HG03139 (cell line): ENCODE results near the gene SLC1A7.

Experiments
- ATAC-seq: cut with Tn5 transposase; IDR thresholded peaks from one replicate; pipeline ENCODE4 v1.9.1; 2021; ENCODE audit not compliant: unreplicated experiment

Gene SLC1A7

DNA sequence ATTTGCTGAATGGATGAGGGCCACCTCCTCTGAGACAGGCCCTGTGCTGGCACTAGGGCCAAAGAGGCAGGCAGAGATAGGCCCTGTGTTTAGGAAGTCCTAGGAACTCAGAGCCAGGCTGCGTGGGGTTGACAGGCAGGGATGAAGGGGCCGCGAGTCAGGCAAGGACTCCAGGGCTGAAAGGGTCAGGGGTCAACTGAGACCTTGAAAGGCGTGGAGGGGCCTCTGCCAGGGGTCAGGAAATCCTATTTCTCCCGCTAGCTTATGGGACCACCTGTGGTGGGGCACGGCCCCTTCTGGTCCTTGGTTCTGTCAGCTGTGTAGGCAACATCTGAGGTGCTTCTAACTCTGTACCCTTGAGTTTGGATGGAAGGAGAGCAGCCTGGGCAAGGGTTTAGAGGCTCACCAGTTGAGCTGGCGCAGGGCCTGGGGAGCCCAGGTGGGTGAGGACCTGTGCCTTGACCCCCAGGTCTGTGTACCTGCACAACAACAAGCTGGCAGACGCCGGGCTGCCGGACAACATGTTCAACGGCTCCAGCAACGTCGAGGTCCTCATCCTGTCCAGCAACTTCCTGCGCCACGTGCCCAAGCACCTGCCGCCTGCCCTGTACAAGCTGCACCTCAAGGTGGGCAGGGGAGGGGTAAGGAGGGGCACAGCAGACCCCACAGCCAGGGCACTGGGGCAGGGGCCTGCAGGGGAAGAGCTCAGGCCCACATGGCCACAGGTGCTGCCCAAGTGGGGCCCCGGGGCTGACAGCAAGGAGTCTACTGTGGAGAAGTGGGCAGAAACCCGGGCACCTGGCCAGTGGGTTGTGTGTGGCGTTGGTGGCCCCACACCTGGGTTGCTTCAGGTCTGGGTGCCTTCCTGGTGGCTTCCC lies 65.5 kb downstream of the SLC1A7 start:
- no peak for ATAC-seq

DNA sequence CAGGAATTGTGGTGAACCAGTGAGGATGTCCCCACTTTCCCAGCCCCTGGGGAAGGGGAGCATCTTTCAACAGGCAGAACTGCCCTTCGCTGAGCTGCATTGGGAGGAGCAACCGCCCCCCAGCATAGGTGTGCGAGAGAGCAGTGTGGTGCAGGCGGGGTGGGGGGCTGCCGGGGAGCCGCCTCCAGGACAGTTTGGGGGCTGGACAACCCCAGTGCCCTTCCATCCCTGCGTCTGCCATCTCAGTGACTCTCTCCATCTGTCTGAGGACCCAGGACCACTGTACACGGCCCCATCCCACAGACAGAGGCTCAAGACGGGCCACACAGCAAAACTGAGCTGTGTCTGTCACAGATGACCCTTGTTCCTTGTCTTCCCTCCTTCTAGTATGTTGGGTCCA lies 66.3 kb downstream of the SLC1A7 start:
- ATAC-seq = no peak

DNA sequence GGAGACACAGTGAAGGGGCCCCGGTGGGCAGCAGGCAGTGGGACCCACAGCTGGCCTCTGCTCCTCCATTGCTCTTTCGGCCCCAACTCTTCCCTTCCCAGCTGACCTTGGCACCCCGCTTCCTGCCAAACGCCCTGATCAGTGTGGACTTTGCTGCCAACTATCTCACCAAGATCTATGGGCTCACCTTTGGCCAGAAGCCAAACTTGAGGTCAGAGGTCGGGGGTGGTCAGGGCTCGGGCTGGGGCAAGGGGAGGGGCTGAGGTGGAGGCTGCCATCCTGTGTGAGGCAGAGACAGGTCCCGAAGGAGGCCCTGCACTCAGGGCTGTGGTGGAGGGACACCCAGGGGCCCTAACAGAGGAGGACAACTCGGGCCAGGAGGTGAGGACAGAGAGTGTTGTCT lies 66.7 kb downstream of the SLC1A7 start:
- ATAC-seq = no peak

DNA sequence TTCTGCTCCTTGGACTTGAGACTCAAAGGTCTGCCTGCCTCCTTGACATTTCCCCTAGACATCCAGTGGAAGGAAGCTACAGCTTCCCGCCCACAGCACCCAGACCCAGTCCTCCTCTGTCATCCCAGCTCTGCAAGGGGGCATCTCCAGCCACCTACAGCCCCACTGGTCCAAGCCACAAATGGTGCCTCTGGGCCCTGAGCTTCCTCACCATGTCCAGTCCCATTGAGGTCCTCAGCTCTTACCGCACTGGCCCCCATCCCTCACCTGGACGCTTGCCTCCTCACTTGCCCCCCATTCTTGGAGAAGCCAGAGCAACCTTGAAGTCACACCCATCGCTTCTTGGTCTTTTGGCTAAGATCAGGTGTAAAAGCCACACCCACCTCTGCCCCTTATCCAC lies 67.2 kb downstream of the SLC1A7 start:
- no peak for ATAC-seq

DNA sequence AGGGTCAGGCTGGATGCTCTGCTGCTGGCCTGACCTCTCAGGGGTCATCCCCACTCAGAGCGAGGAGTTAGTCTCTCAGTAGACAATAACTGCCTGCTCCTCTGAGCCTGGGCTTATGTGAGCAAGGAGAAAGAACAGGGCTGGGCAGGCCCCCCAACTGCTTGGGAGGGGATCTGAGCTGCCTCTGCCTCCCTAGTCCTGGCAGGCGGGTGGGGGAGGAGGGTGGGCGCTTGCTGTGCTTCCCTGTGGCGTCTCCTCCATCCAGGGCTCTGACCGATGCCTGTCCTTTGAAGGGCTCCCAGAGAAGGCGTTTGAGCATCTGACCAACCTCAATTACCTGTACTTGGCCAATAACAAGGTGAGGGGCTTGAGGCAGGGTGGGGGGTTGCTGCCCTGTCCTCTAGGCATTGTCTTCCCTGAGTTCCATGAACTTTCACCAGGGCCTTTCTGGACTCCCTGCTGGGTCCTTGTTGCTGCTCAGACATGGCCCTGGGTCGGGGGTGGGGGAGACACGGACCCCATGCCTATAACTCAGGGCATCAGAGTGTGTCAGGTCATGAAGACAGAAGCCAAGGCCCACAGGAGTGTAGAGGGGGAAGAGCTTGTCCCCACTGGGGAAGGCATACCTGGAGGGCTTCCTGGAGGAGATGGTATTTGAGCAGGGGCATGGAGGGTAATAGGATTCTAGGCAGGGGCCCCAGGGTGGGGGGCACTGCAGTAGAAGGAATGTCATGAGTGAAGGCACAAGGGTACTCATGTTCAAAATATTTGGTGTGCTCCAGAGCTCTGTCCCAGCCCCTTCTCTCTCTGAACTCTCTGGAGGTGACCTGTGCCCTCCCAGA lies 67.9 kb downstream of the SLC1A7 start:
- ATAC-seq = no peak

DNA sequence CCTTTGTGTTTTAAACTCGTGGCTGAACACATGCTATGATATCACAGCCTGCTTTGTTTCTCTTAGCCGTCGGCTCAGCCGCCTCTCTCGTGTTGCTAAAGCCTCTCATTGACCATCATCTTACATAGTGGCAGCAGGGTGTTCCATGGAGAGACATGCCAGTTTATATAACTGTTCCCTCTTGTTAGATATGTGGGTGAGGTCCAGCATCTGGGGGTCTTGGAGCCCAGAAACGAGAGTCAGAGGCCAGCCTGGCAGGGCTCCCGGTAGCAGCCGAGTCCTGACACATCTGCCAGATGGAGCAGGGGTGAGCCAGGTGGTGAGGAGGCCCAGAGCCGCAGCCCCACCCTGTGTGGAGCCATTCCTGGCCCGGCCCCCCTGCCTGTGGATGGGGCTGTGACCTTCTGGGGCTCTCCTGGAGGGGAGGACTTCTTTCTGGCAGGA lies 68.5 kb downstream of the SLC1A7 start:
- no peak for ATAC-seq

DNA sequence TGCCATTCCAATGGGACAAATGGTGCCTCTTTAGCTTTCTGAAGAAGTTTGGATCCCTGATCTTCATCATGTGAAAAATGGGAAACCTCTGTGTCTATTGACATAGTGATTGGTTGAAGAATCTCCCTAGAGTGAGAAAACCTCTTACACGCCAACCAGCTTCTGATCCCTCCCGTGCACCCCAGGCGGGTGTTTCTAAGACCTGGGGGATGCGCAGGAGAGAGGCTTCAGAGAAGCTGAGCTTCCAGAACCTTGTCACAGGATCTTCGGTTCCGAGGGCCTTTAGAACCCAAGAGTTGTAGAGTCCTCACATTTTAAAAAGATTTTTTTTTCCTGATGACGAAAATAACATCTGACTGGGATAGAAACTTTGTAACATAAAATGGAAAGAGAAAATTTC lies 69.2 kb downstream of the SLC1A7 start:
- ATAC-seq = no peak

DNA sequence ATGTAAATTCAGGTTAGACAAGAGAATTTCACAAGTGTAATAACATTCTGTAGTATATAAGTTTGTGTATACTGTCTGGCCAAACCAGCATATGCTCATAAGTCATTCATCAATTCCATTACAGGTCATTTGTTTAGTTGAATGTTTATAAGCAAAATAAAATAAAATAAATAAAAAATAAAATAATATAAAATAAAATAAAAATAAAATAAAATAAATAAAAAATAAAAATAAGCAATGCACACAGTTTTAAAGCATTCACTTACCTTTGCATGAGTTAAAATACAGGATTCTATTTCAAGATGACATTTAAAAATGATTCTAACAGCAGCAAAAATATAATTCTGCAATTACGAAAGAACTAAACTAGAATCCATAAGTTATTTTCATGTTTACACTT lies 70.5 kb downstream of the SLC1A7 start:
- ATAC-seq = no peak

DNA sequence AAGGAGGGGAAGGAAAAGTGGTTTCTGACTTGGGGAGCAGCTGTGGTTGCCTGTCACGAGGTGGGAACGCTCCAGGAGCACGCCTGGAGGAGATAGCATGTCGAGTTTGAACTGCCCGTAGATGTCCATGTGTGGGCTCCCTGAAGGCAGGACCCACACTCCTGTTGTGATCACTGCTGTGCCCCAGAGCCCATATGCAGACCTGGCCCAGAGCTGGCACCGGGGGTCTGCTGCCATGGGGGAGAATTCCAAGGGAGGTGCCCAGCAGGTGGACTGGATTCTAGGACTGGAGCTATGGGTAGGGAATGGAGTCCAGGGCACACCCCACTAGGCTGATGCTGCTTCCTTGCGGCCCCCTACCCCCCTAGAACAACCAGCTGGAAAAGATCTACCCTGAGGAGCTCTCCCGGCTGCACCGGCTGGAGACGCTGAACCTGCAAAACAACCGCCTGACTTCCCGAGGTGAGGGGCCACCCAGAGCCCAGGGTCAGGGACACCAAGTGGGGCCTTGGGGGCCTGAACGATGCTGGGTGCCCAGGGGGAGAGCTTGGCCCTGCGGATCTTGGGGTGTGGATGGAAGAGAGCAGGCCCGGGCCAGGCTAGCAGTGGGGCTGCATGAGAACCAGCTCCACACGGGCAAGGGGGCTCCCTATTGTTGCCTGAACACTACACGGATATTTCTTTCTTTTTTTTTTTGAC lies 71.1 kb downstream of the SLC1A7 start:
- ATAC-seq = no peak

DNA sequence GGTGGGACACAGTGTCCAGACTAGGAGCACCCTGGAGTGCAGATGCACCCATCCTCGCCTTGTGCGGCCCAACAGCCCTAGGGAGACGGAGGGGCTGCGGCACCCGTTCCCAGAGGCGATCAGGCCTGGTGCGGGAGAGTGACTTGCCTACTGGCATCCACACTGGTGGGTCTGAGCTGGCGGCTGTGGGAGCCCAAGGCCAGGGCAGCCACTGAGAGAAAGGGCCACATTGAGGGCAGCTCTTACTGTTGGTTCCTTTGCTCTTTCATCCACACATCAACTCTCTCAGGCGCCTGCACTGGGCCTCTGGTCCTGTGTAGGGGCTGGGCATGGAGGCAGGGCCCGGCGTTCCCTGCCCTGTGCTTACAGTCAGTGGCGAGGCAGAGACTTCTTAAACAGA lies 71.8 kb downstream of the SLC1A7 start:
- no peak for ATAC-seq

DNA sequence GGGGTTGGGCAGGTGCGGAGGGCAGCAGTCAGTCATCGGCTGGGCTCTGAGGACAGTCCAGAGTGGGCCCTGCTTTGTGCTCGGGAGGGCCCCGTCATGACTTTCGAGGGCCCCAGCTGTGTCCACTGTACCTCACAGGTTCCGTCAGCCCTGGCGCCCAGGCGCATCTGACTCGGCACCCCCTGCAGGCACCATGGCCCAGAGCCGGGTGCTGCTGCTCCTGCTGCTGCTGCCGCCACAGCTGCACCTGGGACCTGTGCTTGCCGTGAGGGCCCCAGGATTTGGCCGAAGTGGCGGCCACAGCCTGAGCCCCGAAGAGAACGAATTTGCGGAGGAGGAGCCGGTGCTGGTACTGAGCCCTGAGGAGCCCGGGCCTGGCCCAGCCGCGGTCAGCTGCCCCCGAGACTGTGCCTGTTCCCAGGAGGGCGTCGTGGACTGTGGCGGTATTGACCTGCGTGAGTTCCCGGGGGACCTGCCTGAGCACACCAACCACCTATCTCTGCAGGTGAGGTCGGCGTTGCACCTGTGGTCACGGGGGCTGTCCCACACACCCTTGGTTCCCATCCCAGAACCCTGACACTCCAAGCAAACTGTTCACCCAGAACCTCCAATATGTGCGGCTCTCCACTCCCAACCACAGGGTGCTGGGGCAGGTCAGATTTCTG lies 72.6 kb downstream of the SLC1A7 start:
- ATAC-seq = no peak

DNA sequence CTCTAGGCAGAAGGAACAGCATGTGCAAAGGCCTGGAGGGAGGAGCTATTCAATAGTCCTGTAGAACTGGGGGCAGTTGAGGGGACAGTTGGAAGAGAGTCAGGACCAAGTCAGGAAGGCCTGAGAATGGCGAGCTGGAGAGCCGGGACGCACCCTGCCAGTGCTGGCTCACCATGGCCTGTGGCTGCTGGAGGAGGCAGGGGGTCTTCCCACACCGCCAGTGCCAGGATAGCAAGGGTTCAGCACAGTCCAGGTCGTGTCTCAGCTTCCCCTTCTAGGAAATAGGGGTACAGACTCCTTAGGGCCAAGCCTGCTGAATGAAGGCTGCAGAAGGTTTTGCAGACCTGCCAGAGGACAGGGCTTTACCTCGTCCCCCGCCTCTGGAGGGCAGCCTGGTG lies 73.2 kb downstream of the SLC1A7 start:
- no peak for ATAC-seq

DNA sequence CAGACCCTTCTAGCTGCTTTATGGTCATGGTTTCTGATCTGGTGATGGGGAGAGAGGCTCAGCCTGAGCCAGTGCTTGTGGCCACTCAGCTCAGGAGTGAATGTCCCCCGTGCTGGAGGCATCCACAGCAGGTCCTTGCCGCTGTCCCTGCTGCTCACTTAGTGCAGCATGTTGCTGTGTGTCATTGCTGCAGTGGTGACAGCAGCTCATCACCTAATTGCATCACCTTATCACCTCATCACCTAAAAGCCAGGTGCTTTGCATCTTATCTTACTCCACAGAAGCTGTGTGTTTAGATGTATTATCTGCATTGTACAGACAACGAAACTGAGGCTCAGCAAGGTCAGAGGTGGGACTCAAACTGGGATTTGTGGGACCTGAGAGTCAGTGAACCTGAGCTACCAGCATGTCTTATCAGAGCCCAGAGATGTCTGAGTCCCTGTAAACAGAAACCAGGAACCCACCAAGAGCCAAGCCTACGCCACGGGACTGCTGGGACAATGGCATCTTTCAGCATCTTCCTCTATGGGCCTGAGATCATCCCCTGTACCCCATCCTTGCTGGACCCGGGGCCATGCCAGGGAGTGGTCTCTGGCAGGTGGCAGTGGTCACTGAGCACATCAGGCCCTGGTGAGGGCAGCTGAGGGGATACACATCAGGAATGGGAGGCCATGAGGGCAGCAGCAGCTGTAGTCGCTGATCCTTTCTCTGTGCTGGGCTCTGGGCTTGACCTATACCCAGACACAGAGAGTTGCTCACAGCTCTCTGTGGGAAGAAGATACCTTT lies 73.9 kb downstream of the SLC1A7 start:
- no peak for ATAC-seq

DNA sequence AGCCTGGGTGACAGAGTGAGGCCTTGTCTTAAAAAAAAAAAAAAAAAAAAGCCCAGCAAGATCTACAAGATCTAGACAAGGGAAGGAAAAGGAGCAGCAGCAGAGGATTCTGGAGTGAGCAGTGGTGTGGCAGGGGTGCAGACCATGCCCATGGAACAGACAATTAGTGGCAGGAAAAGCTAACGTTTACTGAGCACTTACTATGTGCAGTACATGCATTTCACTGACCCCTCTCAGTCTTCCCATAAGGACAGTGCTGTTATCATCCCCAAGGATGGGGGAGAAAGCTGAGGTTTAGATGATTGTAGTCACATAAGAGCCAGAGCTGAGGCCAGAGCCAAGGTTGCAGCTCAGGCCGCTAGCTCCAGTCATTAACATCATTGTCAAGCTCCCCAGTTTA lies 74.6 kb downstream of the SLC1A7 start:
- no peak for ATAC-seq

DNA sequence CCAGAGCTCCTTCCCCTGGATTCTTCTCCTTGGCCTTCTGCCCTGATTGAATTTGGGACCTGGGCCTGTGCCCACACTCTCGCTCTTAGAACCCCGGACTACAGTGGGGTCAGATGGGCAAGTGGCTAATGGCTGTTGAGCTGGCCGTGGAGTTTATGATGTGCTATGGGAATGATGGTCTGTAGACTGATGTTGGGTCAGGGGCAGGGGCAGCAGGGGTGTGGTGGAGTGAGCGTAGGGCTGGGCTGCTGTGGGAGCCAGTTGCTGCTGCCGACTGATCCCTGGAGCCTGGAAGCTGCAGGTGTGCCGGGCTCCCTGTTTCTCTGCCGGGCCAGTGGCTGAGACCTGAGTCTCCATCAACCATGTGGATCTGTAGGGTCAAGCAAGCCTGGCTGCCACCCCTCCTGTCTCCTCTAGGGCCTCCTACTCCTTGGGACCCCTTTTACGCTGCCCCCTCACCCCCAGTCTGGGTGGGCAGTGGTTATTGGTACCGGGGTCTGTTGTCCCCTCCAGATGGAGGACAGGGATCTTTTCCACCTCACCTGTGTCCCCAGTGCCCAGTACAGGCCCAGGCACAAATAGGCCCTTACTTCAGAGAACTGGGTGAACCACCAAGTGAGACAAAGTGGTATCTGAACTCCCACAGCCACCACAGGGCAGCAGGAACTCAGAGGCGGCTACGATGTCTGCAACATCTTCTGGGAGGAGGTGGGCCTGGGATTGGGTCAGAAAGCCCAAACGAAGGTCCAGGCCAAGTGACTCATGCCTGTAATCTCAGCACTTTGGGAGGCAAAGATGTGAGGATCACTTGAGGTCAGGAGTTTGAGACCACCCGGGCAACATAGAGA lies 75.3 kb downstream of the SLC1A7 start:
- no peak for ATAC-seq

DNA sequence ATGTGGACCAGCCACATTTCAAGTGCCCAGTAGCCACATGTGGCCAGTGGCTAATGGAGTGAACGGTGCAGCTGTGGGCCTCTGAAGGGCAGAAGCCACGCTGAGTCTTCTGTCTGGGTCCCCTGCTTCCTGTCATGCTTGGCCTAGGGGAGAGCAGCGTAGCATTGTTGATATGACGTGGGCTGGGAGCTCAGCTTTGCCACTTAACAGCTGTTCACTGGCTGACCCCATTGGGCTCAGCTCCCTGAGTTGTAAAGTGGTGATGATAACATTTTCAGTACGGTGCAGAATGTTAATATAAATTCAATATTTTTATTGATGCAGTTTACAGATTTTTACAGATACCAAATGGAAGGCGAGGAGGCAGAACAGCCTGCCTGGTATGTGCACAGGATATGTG lies 76.0 kb downstream of the SLC1A7 start:
- ATAC-seq = no peak

DNA sequence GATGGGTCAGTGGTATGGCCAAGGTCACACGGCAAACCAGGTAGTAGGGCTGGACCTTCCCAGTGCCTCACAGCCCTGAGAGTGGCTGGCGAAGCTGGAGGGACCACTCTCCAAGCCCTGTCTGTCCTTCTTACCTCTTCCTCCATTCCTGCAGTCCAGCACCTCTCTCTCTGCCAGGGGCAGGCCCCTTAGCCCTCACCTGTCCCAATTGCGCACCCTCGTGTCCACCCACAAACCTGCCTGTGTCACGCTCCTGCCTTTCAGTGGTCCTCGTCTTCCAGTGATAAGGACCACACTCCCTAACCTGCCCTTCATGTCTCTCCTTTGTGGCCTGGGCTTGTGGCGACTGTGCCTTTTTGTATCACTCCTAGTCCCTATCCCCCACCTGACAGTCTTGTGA lies 77.0 kb downstream of the SLC1A7 start:
- no peak for ATAC-seq

DNA sequence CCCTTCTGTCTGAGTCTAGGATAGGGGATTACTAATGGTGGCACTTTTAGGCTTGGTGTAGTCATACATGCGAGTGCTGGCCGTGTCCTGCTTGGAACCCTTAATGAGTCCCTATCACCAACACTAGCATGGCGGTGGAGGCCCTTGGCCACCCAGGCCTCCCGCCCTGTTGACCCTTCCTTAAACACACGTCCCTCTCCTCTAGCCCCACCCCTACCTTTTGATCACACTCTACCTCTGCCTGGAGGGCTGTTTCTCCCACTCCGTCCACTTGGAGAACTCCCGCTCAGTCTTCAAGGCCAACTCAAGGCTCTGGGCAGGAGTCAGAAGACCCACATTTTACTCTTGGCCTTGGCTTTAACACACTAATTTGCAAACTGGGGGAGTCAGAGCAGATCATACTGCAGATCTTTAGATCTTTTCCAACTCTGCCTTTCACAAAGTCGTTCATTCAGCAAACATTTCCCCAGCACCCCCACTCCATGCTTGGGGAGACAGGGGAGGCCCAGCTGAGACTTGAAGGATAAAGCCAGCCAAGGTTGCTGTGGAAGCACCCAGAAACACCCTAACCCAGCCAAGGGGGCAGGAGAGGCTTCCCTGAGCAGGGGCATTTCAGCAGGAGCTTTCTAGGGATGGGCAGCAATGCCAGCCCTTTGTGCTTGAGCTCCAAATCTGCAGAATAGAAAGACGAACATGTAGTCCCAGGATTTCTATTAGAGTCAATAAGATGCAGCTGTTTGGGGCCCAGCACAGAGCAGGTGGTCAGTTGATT lies 78.5 kb downstream of the SLC1A7 start:
- no peak for ATAC-seq
